ENCODE data around the gene CUX1. TPM values are rescaled to one million over a fixed set of nuclear protein-coding genes. Genes with fewer than 3 reads are reported as not detected.

Gene CUX1
- total RNA-seq, 1 experiment from 2014 or later, result 54.8 TPM

- Mint-ChIP-seq H3K36me3 (ENCODE audit: insufficient read depth, unreplicated experiment) (peaks cover 8% of the 10 kb centered on the region), H3K9me3 (ENCODE audit: low read depth, unreplicated experiment) (no peaks in the 10 kb centered on the region), H3K27me3 (ENCODE audit: unreplicated experiment) (no peaks in the 10 kb centered on the region), H3K4me3 (ENCODE audit: low read depth, unreplicated experiment) (no peak overlapping the region), H3K4me1 (ENCODE audit: low read depth, unreplicated experiment) (peaks cover 17% of the 10 kb centered on the region), H3K27ac (ENCODE audit: unreplicated experiment) (no peak overlapping the region)
- intact Hi-C loops (cut with micrococcal nuclease; ENCODE audit: unreplicated experiment), result no loop called here
- CTCF ChIA-PET, result no interaction called here
- TF ChIP-seq CTCF (IDR thresholded peaks at IDR 0.05; ENCODE audit: unreplicated experiment), result no peak
- no TSS peak for BruUV-seq (replicated peaks)
- DNase-seq, result no peak
Measured at GRCh38 chr7:101853684-101854083, 36.3 kb downstream of the CUX1 start.

GRCh38 chr7:101854084-101854865 lies 36.8 kb downstream of the CUX1 start:
- Mint-ChIP-seq H3K9me3 (ENCODE audit: low read depth, unreplicated experiment) (no peaks in the 10 kb centered on the region), H3K36me3 (ENCODE audit: insufficient read depth, unreplicated experiment) (peaks cover 8% of the 10 kb centered on the region), H3K27ac (ENCODE audit: unreplicated experiment) (no peak overlapping the region), H3K4me3 (ENCODE audit: low read depth, unreplicated experiment) (no peak overlapping the region), H3K27me3 (ENCODE audit: unreplicated experiment) (no peaks in the 10 kb centered on the region), H3K4me1 (ENCODE audit: low read depth, unreplicated experiment) (peaks cover 18% of the 10 kb centered on the region)
- no peak for TF ChIP-seq CTCF (IDR thresholded peaks at IDR 0.05; ENCODE audit: unreplicated experiment)
- CTCF ChIA-PET, result no interaction called here
- intact Hi-C loops (cut with micrococcal nuclease; ENCODE audit: unreplicated experiment), result no loop called here
- BruUV-seq (replicated peaks), result no TSS peak
- no peak for DNase-seq

- DNase-seq, result peak; percentile 91
- H3K4me1 Mint-ChIP-seq (ENCODE audit: low read depth, unreplicated experiment), result peaks cover 32% of the 10 kb centered on the region
- peak overlapping the region; percentile 84 for H3K4me3 Mint-ChIP-seq (ENCODE audit: low read depth, unreplicated experiment)
- H3K27me3 Mint-ChIP-seq (ENCODE audit: unreplicated experiment), result no peaks in the 10 kb centered on the region
- H3K36me3 Mint-ChIP-seq (ENCODE audit: insufficient read depth, unreplicated experiment), result peaks cover 8% of the 10 kb centered on the region
- H3K27ac Mint-ChIP-seq (ENCODE audit: unreplicated experiment), result peak overlapping the region; percentile 94
- TSS peak; percentile 87 for BruUV-seq (replicated peaks)
- H3K9me3 Mint-ChIP-seq (ENCODE audit: low read depth, unreplicated experiment), result no peaks in the 10 kb centered on the region
- TF ChIP-seq CTCF (IDR thresholded peaks at IDR 0.05; ENCODE audit: unreplicated experiment), result no peak
- CTCF ChIA-PET, result interaction anchor here (0.6 to 1.3 kb wide), 9 partner anchors 14 to 357 kb away, joined by 3 to 8 read pairs (median 4); no protein-coding TSS in a partner anchor
- intact Hi-C loops (cut with micrococcal nuclease; ENCODE audit: unreplicated experiment), result no loop called here
Measured at GRCh38 chr7:101856473-101857357, 39.3 kb downstream of the CUX1 start.

GRCh38 chr7:101857358-101857811 lies 40.0 kb downstream of the CUX1 start:
- no TSS peak for BruUV-seq (replicated peaks)
- H3K27me3 Mint-ChIP-seq (ENCODE audit: unreplicated experiment), result no peaks in the 10 kb centered on the region
- peaks cover 8% of the 10 kb centered on the region for H3K36me3 Mint-ChIP-seq (ENCODE audit: insufficient read depth, unreplicated experiment)
- no peaks in the 10 kb centered on the region for H3K9me3 Mint-ChIP-seq (ENCODE audit: low read depth, unreplicated experiment)
- CTCF ChIA-PET, result interaction anchor here (0.6 to 1.1 kb wide), 3 partner anchors 13 to 134 kb away, joined by 3 to 8 read pairs (median 3); no protein-coding TSS in a partner anchor
- H3K4me1 Mint-ChIP-seq (ENCODE audit: low read depth, unreplicated experiment), result peaks cover 32% of the 10 kb centered on the region
- intact Hi-C loops (cut with micrococcal nuclease; ENCODE audit: unreplicated experiment), result no loop called here
- peak overlapping the region; percentile 94 for H3K27ac Mint-ChIP-seq (ENCODE audit: unreplicated experiment)
- H3K4me3 Mint-ChIP-seq (ENCODE audit: low read depth, unreplicated experiment), result peak overlapping the region; percentile 84
- DNase-seq, result no peak
- no peak for TF ChIP-seq CTCF (IDR thresholded peaks at IDR 0.05; ENCODE audit: unreplicated experiment)
